IPS-NIHi7 (cell line): ENCODE measurements around the gene TAS2R16.
"Not testable (repeated sequence)": the region's sequence is repeated elsewhere in the genome, so short reads cannot be mapped to it uniquely, and the experiment has no call there.

Source experiments
- DNase-seq: peaks from one replicate; pipeline ENCODE4 v3.0.0; 2012; ENCODE audit warnings: mixed read lengths; ENCODE audit errors: extremely low spot score

The TAS2R16 gene

DNA sequence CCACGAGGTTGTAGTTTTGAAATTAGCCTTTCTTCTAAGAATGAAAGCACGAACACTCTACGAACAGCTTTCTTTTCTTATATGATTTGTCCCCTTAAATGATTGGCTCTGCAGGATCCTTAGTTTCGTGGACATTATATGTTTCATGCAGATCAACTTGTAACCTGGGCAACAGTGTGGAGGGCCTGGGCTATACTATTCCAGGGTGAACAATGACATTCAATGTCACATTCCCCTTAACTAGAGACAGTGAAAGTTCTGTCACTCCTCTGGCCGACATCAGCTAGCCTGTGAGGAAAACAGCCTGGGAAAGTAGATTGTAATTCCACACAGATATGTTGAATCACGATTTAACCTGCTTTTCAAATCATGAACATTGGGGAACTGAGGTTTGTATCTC is 23.4 kb downstream of the TAS2R16 start:
- no peak for DNase-seq

DNA sequence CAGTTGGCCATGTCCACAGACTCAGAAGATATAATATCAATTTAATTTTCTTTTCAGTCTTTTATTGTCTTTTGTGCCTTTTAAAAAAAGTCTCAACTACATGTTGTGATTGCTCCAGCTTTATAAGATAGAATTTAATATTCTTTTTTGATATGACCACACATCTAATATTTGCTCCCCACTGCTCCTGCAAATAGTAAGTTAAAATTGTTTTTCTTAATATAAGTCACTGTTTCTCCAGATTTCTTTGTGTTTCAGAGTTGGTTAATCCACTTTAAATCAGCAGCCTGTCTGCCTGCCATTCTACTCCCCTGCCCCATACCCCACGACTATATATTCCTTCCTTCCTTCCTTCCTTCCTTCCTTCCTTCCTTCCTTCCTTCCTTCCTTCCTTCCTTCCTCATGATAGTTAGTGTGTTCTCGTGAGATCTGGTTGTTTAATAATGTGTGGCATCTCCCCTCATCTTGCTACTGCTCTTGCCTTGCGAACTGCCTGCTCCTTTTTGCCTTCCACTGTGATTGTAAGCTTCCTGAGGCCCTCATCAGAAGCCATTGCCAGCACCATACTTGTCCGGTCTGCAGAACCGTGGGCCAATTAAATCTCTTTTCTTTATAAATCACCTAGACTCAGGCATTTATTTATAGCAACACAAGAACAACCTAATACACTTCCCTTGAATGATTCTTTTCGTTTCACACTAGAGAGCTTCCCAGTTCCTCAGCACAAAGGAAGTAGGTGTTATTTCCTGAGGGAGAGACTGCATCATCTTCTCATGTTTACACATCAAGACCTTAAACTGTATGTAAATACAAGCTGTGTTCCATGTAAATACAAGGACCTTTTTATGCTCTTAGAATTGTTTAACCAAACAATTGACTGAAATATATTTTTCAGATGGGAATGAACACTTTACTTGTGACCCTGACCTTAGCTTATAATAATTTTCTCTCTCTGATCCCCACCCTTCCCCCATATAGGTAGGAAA is 24.5 kb downstream of the TAS2R16 start:
- no peak for DNase-seq

DNA sequence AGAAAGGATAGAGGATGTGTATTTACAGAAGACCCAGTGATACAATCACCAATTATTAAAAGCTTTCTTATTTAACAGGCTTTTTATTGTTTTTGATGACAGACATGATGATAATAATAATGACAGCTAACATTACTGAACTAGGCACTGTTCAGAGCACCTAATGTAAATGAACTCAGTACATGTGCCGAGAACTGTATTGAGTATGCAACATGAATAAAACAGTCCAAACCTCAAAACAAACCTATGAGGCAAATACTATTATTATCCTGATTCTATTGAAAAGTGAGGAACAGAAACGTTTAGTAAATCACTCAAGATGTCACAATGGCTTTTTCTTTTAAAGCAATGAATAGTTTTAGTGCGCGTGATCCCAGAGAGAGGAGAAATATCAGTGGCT is 27.1 kb downstream of the TAS2R16 start:
- DNase-seq: no peak

DNA sequence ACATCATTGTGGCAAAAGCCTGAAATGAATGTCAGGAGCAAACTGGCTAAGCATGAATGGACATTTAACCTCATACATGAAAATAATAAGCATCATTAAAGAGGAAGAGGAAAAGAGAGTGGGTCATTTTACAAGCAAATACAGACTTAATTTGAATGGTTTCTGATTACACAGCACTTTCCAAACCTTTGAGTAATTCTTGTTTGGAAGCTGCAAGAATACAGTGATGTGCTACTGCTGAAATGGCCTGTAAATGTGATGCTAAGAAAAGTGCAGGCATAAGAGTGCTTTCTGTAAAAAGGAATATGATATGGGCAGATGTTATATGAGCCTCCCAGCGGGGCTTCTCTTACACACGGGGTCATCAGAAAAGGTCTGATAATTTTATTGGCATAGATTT is 30.2 kb downstream of the TAS2R16 start:
- DNase-seq: no peak

DNA sequence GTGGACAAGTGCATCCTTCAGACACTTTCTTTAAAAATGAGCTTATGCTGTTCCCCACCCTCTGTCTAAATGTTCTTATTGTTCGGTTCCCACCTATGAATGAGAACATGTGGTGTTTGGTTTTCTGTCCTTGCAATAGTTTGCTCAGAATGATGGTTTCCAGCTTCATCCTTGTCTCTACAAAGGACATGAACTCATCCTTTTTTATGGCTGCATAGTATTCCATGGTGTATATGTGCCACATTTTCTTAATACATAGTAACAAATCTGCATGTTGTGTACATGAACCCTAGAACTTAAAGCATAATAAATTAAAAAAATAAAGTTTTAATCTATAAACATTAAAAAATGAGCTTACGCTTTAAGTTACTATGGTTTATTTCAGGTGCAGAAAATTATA is 41.8 kb downstream of the TAS2R16 start:
- DNase-seq: not testable (repeated sequence)

- no peak for DNase-seq
These were observed 44.5 kb downstream of the TAS2R16 start for GRCh38 chr7:122951006-122951405.

GRCh38 chr7:122949186-122949585 is 46.3 kb downstream of the TAS2R16 start:
- DNase-seq: no peak
